ENCODE data around the gene CPLX4. TPM values are rescaled to one million over a fixed set of nuclear protein-coding genes. Genes with fewer than 3 reads are reported as not detected.

CPLX4 gene
- total RNA-seq, 5 donors from 2014 or later (not counting 1 experiment from before 2014, with no cell fraction given), result not detected

DNA sequence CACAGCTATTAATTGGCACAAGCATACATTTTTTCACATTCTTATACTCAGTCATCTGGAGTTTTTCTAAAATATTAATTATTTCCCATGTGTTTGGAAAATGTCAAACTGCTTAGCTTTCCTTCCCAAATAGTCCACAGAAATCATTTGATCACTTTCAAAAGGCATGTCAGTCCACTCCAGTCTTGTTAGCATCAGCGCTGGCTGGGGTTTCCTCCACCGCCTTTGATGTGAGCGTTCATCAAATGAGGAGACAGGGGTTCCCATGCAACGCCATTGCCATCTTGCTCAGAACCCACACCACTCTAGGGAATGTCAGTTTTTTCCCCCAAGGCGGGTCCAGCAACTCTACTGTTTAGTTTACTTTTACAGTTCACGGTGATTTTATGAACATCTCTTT, 32.1 kb downstream of the CPLX4 start:
- WGBS (ENCODE audit: insufficient coverage), result 86% methylated on average over 2 of the region's 6 CpGs
- no peaks in the 10 kb centered on the region for H3K36me3 ChIP-seq (ENCODE audit: control insufficient read depth in 2 of 2, extremely low read depth in 1 of 2, insufficient read depth in 1 of 2, low read length in 1 of 2)
- POLR2A ChIA-PET, result interaction anchor here in 1 of 2 donors (0.6 kb wide), 1 partner anchor 15 kb away, joined by 4 read pairs; no protein-coding TSS in a partner anchor
- peaks cover 8 to 9% of the 10 kb centered on the region in 2 experiments for H3K27me3 ChIP-seq (replicated peaks in 1 of 2; ENCODE audit: control insufficient read depth in 2 of 2, extremely low read depth in 1 of 2, insufficient read depth in 2 of 2, low read length in 1 of 2)
- no peaks in the 10 kb centered on the region for H3K4me1 Mint-ChIP-seq
- H3K4me3 Mint-ChIP-seq, result no peak overlapping the region
- peaks cover 42 to 45% of the 10 kb centered on the region in 2 donors for H3K27me3 Mint-ChIP-seq
- H3K9me3 ChIP-seq, result no peaks in the 10 kb centered on the region
- CTCF ChIA-PET, result interaction anchor here in 1 of 2 donors (0.6 kb wide), 1 partner anchor 113 kb away, joined by 4 read pairs; no protein-coding TSS in a partner anchor
- no peak overlapping the region for H3K27ac ChIP-seq (ENCODE audit: low read length)
- H3K27ac Mint-ChIP-seq, result no peak overlapping the region
- no peaks in the 10 kb centered on the region for H3K4me1 ChIP-seq (ENCODE audit: control insufficient read depth in 1 of 2, extremely low read depth in 1 of 2, insufficient read depth in 2 of 2, low read length in 2 of 2)
- H3K36me3 Mint-ChIP-seq, result no peaks in the 10 kb centered on the region
- ATAC-seq (replicated peaks in 1 of 4) (no peak), DNase-seq (no peak)
- no peak overlapping the region for H3K4me3 ChIP-seq (ENCODE audit: control insufficient read depth in 1 of 2, extremely low read depth in 1 of 2, low read length in 1 of 2)
- H3K9me3 Mint-ChIP-seq, result no peaks in the 10 kb centered on the region

DNA sequence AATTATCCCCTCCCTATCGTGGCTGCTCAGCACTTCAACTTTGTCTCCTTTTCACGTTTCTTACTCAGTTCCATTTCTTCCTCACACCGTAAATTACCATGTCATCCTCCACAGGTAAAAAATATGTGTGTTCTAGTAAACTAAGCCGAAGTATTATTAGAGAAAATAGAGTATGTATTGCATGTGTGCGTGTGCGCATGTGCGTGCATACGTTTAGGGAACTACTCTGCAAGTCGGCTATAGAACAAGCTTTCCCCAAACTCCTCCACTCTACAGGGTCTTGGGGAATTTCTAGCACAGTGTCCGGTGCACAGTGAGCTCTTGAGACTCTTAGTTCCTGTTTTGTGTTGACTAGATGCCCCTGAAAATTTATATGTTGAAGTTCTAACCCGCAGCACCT, 36.1 kb downstream of the CPLX4 start:
- CTCF ChIA-PET, result no interaction called here
- H3K27ac ChIP-seq (ENCODE audit: low read length), result no peak overlapping the region
- H3K27me3 ChIP-seq (replicated peaks in 1 of 2; ENCODE audit: control insufficient read depth in 2 of 2, extremely low read depth in 1 of 2, insufficient read depth in 2 of 2, low read length in 1 of 2), result peaks cover 6 to 19% of the 10 kb centered on the region in 2 experiments
- Mint-ChIP-seq H3K4me3 (no peak overlapping the region), H3K27ac (no peak overlapping the region), H3K36me3 (no peaks in the 10 kb centered on the region), H3K9me3 (no peaks in the 10 kb centered on the region), H3K4me1 (no peaks in the 10 kb centered on the region), H3K27me3 (peaks cover 56 to 62% of the 10 kb centered on the region in 2 donors)
- WGBS (ENCODE audit: insufficient coverage), result 100% methylated on average over 1 of the region's 11 CpGs
- ATAC-seq (replicated peaks in 1 of 4) (no peak), DNase-seq (no peak)
- H3K9me3 ChIP-seq, result no peaks in the 10 kb centered on the region
- H3K4me1 ChIP-seq (ENCODE audit: control insufficient read depth in 1 of 2, extremely low read depth in 1 of 2, insufficient read depth in 2 of 2, low read length in 2 of 2), result no peaks in the 10 kb centered on the region
- no peak overlapping the region for H3K4me3 ChIP-seq (ENCODE audit: control insufficient read depth in 1 of 2, extremely low read depth in 1 of 2, low read length in 1 of 2)
- H3K36me3 ChIP-seq (ENCODE audit: control insufficient read depth in 2 of 2, extremely low read depth in 1 of 2, insufficient read depth in 1 of 2, low read length in 1 of 2), result no peaks in the 10 kb centered on the region
- POLR2A ChIA-PET, result no interaction called here

DNA sequence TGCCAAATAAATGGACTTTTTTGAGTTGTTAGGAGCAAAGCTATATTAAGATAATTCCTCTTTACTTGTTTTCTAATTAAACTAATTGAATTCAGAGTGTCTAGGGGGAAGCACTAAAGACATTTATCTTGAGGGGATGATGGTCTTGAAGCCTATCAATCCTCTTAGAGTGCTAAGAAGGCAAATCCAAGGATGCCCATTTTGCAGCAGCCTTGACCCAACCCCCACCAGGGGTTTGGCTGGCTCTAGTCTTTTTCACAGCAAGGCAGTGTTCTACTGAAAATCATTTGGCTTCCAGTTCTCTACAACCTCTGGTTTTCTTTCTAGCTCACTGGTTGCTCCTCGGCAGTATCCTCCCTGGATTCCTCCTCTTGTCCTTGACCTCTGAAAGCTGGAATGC, 38.7 kb downstream of the CPLX4 start:
- CTCF ChIA-PET, result interaction anchor here in 1 of 2 donors (0.5 kb wide), 1 partner anchor 10 kb away, joined by 3 read pairs; no protein-coding TSS in a partner anchor
- H3K9me3 ChIP-seq, result no peaks in the 10 kb centered on the region
- H3K27me3 ChIP-seq (replicated peaks in 1 of 2; ENCODE audit: control insufficient read depth in 2 of 2, extremely low read depth in 1 of 2, insufficient read depth in 2 of 2, low read length in 1 of 2), result peaks cover 11 to 36% of the 10 kb centered on the region in 2 experiments
- Mint-ChIP-seq H3K27me3 (peaks cover 58 to 69% of the 10 kb centered on the region in 2 donors), H3K4me3 (no peak overlapping the region), H3K9me3 (no peaks in the 10 kb centered on the region), H3K4me1 (peaks cover 0 to under 1% (median 0%) of the 10 kb centered on the region in 3 donors), H3K27ac (no peak overlapping the region), H3K36me3 (no peaks in the 10 kb centered on the region)
- ATAC-seq (replicated peaks in 1 of 4) (no peak), DNase-seq (no peak)
- H3K4me1 ChIP-seq (ENCODE audit: control insufficient read depth in 1 of 2, extremely low read depth in 1 of 2, insufficient read depth in 2 of 2, low read length in 2 of 2), result no peaks in the 10 kb centered on the region
- no peaks in the 10 kb centered on the region for H3K36me3 ChIP-seq (ENCODE audit: control insufficient read depth in 2 of 2, extremely low read depth in 1 of 2, insufficient read depth in 1 of 2, low read length in 1 of 2)
- no peak overlapping the region for H3K4me3 ChIP-seq (ENCODE audit: control insufficient read depth in 1 of 2, extremely low read depth in 1 of 2, low read length in 1 of 2)
- no peak overlapping the region for H3K27ac ChIP-seq (ENCODE audit: low read length)
- 50% methylated on average over 1 of the region's 1 CpG for WGBS (ENCODE audit: insufficient coverage)
- POLR2A ChIA-PET, result no interaction called here

DNA sequence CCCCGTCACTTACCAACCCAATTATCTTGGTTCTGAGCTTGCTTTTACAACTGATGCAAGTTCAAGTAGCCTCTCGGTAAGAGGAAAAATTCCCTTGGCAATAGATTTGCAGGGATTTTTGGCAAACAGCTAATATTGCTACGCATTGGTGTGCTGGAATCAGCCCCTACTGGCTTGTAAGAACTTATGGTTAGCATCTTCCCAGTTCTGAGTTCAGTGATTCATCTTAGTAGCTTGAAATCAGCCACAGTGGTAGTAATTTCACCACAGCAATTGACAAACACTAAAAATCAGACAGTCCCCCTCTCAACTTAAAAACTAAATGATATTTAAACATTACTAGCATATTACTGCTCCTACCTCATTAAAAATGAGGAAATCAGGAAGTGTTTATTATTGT, 39.3 kb downstream of the CPLX4 start:
- ATAC-seq (replicated peaks in 1 of 4), result no peak
- Mint-ChIP-seq H3K36me3 (no peaks in the 10 kb centered on the region), H3K9me3 (no peaks in the 10 kb centered on the region), H3K4me1 (peaks cover 0 to 3% (median 0%) of the 10 kb centered on the region in 3 donors), H3K27ac (no peak overlapping the region), H3K27me3 (peaks cover 61 to 69% of the 10 kb centered on the region in 2 donors), H3K4me3 (no peak overlapping the region)
- H3K4me3 ChIP-seq (ENCODE audit: control insufficient read depth in 1 of 2, extremely low read depth in 1 of 2, low read length in 1 of 2), result no peak overlapping the region
- no peak for DNase-seq
- peaks cover 16 to 41% of the 10 kb centered on the region in 2 experiments for H3K27me3 ChIP-seq (replicated peaks in 1 of 2; ENCODE audit: control insufficient read depth in 2 of 2, extremely low read depth in 1 of 2, insufficient read depth in 2 of 2, low read length in 1 of 2)
- POLR2A ChIA-PET, result no interaction called here
- no peak overlapping the region for H3K27ac ChIP-seq (ENCODE audit: low read length)
- no peaks in the 10 kb centered on the region for H3K36me3 ChIP-seq (ENCODE audit: control insufficient read depth in 2 of 2, extremely low read depth in 1 of 2, insufficient read depth in 1 of 2, low read length in 1 of 2)
- H3K9me3 ChIP-seq, result no peaks in the 10 kb centered on the region
- CTCF ChIA-PET, result interaction anchor here in 1 of 2 donors (0.5 kb wide), 1 partner anchor 9 kb away, joined by 3 read pairs; no protein-coding TSS in a partner anchor
- peaks cover 0 to 1% of the 10 kb centered on the region in 2 experiments for H3K4me1 ChIP-seq (ENCODE audit: control insufficient read depth in 1 of 2, extremely low read depth in 1 of 2, insufficient read depth in 2 of 2, low read length in 2 of 2)
- 86% methylated on average over 1 of the region's 3 CpGs for WGBS (ENCODE audit: insufficient coverage)

DNA sequence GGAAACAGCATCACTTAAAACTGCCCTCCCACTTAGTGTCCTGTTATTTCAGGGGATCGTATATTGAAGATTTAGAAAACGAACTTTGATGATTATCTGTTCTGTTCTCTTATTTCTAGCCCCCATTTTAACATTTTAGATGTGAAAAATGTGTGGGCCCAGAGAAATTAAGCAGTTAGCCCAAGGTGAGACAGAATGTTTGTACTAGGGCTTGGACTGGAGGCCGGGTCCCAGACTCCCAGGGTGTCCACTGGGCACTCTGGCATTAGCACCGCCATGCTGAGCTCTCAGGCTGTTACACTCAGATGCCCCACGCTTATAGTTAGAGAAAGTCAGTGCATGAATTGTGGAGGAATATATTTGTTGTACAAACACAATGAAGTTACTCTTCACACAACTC, 39.7 kb downstream of the CPLX4 start:
- CTCF ChIA-PET, result interaction anchor here in 1 of 2 donors (0.7 kb wide), 1 partner anchor 26 kb away, joined by 3 read pairs; no protein-coding TSS in a partner anchor
- Mint-ChIP-seq H3K4me3 (no peak overlapping the region), H3K27ac (no peak overlapping the region), H3K27me3 (peaks cover 63 to 69% of the 10 kb centered on the region in 2 donors), H3K36me3 (no peaks in the 10 kb centered on the region), H3K9me3 (no peaks in the 10 kb centered on the region), H3K4me1 (peaks cover 2 to 5% (median 4%) of the 10 kb centered on the region in 3 donors)
- Histone ChIP-seq H3K4me3 (ENCODE audit: control insufficient read depth in 1 of 2, extremely low read depth in 1 of 2, low read length in 1 of 2) (no peak overlapping the region), H3K9me3 (no peaks in the 10 kb centered on the region), H3K27me3 (replicated peaks in 1 of 2; ENCODE audit: control insufficient read depth in 2 of 2, extremely low read depth in 1 of 2, insufficient read depth in 2 of 2, low read length in 1 of 2) (peaks cover 16 to 41% of the 10 kb centered on the region in 2 experiments), H3K4me1 (ENCODE audit: control insufficient read depth in 1 of 2, extremely low read depth in 1 of 2, insufficient read depth in 2 of 2, low read length in 2 of 2) (peaks cover 0 to 3% of the 10 kb centered on the region in 2 experiments), H3K27ac (ENCODE audit: low read length) (no peak overlapping the region), H3K36me3 (ENCODE audit: control insufficient read depth in 2 of 2, extremely low read depth in 1 of 2, insufficient read depth in 1 of 2, low read length in 1 of 2) (no peaks in the 10 kb centered on the region)
- no peak for ATAC-seq (replicated peaks in 1 of 4)
- WGBS (ENCODE audit: insufficient coverage), result 71% methylated on average over 2 of the region's 5 CpGs
- POLR2A ChIA-PET, result no interaction called here
- DNase-seq, result no peak

DNA sequence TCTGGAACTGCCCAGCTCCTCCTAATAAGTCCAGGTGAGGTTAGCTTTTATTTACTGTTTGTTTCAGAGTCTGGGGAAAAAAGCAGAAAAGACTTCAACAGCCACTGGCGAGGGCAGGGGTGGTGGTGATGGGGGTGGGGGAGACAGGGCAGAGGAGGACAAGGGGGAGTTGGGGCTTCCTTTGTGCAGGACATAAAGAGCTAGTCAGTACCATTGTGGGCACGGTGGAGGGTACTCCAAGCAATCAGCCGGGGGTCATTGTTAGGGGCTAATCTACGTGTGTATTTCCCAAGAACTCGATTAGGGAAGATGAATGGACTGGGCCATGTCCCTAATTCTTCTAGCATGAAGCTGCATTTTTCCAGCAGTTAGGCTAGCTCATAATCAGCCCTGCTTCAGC, 42.4 kb downstream of the CPLX4 start:
- no peak for ATAC-seq (replicated peaks in 1 of 4)
- peaks cover 22 to 57% of the 10 kb centered on the region in 2 experiments for H3K27me3 ChIP-seq (replicated peaks in 1 of 2; ENCODE audit: control insufficient read depth in 2 of 2, extremely low read depth in 1 of 2, insufficient read depth in 2 of 2, low read length in 1 of 2)
- H3K27me3 Mint-ChIP-seq, result peaks cover 67 to 73% of the 10 kb centered on the region in 2 donors
- H3K36me3 Mint-ChIP-seq, result no peaks in the 10 kb centered on the region
- H3K4me1 ChIP-seq (ENCODE audit: control insufficient read depth in 1 of 2, extremely low read depth in 1 of 2, insufficient read depth in 2 of 2, low read length in 2 of 2), result peaks cover 0 to 17% of the 10 kb centered on the region in 2 experiments
- POLR2A ChIA-PET, result no interaction called here
- no peak overlapping the region for H3K27ac ChIP-seq (ENCODE audit: low read length)
- 17% methylated on average over 1 of the region's 5 CpGs for WGBS (ENCODE audit: insufficient coverage)
- H3K27ac Mint-ChIP-seq, result no peak overlapping the region
- H3K4me1 Mint-ChIP-seq, result peaks cover 7 to 11% (median 11%) of the 10 kb centered on the region in 3 donors
- DNase-seq, result no peak
- no peaks in the 10 kb centered on the region for H3K9me3 ChIP-seq
- no peak overlapping the region for H3K4me3 Mint-ChIP-seq
- no peaks in the 10 kb centered on the region for H3K9me3 Mint-ChIP-seq
- CTCF ChIA-PET, result interaction anchor here in 1 of 2 donors (1.3 kb wide), 1 partner anchor 127 kb away, joined by 3 read pairs; no protein-coding TSS in a partner anchor
- H3K4me3 ChIP-seq (ENCODE audit: control insufficient read depth in 1 of 2, extremely low read depth in 1 of 2, low read length in 1 of 2), result no peak overlapping the region
- no peaks in the 10 kb centered on the region for H3K36me3 ChIP-seq (ENCODE audit: control insufficient read depth in 2 of 2, extremely low read depth in 1 of 2, insufficient read depth in 1 of 2, low read length in 1 of 2)
